HL-60 (cell line): ENCODE data around the gene TRIM17.

ENCODE experiments used
- DNase-seq, 2 experiments: peaks; one replicate each; pipeline ENCODE4 v3.0.0-alpha.2; 2010 to 2020; ENCODE audit warnings: low read depth in 1 of 2, low spot score in 1 of 2
- H3K27ac ChIP-seq: fragments of 250-450 bp; sonication (Bioruptor Pico); replicated peaks from 2 replicates; pipeline ENCODE4 v1.5.1; 2020; ENCODE audit warnings: mild to moderate bottlenecking, moderate library complexity
- H3K27me3 ChIP-seq: fragments of 250-450 bp; sonication (Bioruptor Pico); 2 replicates; pipeline ENCODE4 v1.5.1; 2021; ENCODE audit warnings: mild to moderate bottlenecking, moderate library complexity; ENCODE audit not compliant: insufficient read depth, poor library complexity, severe bottlenecking
- H3K4me3 ChIP-seq: replicated peaks from 2 replicates; pipeline ENCODE4 v1.5.1; 2011; ENCODE audit warnings: mild to moderate bottlenecking, control low read depth, low read length; ENCODE audit not compliant: insufficient read depth
- GABPA ChIP-seq: IDR thresholded peaks from 2 replicates; pipeline ENCODE4 v1.6.1; 2012; ENCODE audit warnings: low read depth
- POLR2AphosphoS5 ChIP-seq: IDR thresholded peaks from 2 replicates; pipeline ENCODE4 v1.6.1; 2012; ENCODE audit warnings: low read depth
- SPI1 ChIP-seq: IDR thresholded peaks from 2 replicates; pipeline ENCODE4 v1.6.1; 2012; ENCODE audit warnings: low read depth, mild to moderate bottlenecking, borderline replicate concordance
- TF ChIP-seq, protein P1 (sequence below): IDR thresholded peaks from 2 replicates; pipeline ENCODE4 v1.6.1; 2012; ENCODE audit warnings: low read depth; ENCODE audit not compliant: insufficient replicate concordance
- TF ChIP-seq, protein P2 (sequence below): IDR thresholded peaks from one replicate; pipeline ENCODE4 v1.5.1; 2011; ENCODE audit warnings: low read length, control low read depth, inconsistent platforms; ENCODE audit not compliant: insufficient read depth

Gene TRIM17

DNA sequence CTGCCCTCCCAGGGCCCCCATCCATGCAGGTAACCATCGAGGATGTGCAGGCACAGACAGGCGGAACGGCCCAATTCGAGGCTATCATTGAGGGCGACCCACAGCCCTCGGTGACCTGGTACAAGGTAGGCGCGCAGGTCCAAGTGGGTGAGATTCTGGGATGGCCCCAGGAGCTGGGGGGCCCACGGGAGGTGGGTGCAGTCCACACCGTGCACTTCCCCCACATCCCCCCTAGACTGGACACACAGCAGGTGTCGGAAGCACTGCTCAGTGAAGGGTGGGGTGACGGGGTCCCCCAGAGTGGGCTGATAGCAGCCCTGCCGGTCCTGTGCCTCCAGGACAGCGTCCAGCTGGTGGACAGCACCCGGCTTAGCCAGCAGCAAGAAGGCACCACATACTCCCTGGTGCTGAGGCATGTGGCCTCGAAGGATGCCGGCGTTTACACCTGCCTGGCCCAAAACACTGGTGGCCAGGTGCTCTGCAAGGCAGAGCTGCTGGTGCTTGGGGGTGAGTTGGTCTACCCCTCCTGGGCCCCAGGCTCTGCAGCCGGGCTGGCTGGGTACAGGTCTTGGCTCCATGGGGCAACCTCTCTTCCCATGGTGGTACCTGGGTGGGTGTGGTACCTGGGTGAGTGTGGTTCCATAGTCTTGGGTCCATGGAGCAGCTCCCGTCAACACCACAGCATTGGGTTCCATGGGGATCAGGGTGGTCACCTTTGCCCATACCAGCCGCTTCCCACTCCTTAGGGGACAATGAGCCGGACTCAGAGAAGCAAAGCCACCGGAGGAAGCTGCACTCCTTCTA lies 50.4 kb downstream of the TRIM17 start:
- Histone ChIP-seq H3K27me3 (peaks cover 3% of the 10 kb centered on the region), H3K4me3 (no peak overlapping the region), H3K27ac (no peak overlapping the region)
- TF ChIP-seq, protein P1, sequence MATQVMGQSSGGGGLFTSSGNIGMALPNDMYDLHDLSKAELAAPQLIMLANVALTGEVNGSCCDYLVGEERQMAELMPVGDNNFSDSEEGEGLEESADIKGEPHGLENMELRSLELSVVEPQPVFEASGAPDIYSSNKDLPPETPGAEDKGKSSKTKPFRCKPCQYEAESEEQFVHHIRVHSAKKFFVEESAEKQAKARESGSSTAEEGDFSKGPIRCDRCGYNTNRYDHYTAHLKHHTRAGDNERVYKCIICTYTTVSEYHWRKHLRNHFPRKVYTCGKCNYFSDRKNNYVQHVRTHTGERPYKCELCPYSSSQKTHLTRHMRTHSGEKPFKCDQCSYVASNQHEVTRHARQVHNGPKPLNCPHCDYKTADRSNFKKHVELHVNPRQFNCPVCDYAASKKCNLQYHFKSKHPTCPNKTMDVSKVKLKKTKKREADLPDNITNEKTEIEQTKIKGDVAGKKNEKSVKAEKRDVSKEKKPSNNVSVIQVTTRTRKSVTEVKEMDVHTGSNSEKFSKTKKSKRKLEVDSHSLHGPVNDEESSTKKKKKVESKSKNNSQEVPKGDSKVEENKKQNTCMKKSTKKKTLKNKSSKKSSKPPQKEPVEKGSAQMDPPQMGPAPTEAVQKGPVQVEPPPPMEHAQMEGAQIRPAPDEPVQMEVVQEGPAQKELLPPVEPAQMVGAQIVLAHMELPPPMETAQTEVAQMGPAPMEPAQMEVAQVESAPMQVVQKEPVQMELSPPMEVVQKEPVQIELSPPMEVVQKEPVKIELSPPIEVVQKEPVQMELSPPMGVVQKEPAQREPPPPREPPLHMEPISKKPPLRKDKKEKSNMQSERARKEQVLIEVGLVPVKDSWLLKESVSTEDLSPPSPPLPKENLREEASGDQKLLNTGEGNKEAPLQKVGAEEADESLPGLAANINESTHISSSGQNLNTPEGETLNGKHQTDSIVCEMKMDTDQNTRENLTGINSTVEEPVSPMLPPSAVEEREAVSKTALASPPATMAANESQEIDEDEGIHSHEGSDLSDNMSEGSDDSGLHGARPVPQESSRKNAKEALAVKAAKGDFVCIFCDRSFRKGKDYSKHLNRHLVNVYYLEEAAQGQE, result no peak
- TF ChIP-seq SPI1 (no peak), GABPA (no peak)
- TF ChIP-seq, protein P2, sequence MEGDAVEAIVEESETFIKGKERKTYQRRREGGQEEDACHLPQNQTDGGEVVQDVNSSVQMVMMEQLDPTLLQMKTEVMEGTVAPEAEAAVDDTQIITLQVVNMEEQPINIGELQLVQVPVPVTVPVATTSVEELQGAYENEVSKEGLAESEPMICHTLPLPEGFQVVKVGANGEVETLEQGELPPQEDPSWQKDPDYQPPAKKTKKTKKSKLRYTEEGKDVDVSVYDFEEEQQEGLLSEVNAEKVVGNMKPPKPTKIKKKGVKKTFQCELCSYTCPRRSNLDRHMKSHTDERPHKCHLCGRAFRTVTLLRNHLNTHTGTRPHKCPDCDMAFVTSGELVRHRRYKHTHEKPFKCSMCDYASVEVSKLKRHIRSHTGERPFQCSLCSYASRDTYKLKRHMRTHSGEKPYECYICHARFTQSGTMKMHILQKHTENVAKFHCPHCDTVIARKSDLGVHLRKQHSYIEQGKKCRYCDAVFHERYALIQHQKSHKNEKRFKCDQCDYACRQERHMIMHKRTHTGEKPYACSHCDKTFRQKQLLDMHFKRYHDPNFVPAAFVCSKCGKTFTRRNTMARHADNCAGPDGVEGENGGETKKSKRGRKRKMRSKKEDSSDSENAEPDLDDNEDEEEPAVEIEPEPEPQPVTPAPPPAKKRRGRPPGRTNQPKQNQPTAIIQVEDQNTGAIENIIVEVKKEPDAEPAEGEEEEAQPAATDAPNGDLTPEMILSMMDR, result no peak
- no peak for DNase-seq

DNA sequence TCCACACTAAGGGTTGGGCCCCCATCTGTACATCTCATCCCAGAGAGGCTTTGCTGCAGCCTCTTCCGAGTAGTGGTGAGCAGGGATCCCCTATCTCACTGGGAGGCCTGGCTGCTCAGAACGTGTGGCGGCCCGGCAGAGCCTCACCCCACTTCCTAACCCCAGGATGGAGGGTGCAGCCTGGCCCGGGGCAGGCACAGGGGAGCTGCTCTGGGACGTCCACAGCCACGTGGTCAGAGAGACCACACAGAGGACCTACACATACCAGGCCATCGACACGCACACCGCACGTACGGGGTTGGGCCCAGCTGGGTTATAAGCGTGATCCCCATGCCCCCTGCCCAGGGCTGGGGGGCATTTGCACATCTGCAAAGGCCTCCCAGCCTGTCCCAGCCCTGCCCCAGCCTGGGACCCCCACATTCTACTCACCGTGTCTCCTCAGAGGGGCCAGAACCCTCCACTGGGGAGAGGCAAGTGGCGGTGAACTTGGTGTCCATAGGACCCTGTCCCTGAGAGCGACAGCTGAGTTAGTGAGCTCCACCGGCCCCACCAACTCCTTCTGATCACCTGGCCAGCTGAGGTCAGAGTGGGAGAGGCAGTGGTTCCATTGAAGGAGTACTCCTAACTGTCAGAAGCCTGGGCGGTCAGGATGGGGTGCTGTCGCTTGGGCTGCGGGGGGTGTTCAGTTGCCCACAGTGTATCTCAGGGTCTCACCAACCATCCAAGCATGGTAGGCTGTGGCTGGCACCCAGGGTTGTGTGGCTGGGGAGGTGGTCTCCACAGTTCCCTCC lies 51.2 kb downstream of the TRIM17 start:
- H3K4me3 ChIP-seq, result no peak overlapping the region
- H3K27me3 ChIP-seq, result peaks cover 2% of the 10 kb centered on the region
- TF ChIP-seq GABPA (no peak), SPI1 (no peak), POLR2AphosphoS5 (no peak)
- TF ChIP-seq, protein P1, result no peak
- TF ChIP-seq, protein P2, result no peak
- no peak overlapping the region for H3K27ac ChIP-seq
- DNase-seq, result no peak

DNA sequence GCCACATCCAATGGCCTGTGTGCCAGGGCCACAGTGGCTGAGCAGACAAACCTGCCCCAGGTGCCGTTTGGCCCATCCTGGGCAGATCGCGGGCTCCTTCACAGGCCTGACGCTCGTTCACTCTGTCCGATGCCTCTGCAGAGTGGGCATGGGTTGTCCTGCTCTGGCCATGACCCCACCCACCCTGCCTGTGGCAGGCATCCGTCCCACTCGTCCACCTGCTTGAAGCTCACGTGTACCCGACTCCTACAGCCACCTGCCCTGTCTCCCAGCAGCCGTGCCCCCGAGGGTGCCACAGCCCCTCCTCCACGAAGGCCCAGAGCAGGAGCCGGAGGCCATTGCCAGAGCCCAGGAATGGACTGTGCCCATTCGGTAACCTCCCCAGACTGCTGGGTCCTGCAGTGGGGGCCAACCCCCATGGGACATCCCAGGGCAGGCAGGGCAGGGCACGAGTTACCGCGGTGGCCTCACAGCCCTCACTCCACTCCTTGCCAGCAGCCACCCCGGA lies 51.9 kb downstream of the TRIM17 start:
- Histone ChIP-seq H3K4me3 (no peak overlapping the region), H3K27me3 (peaks cover 2% of the 10 kb centered on the region), H3K27ac (no peak overlapping the region)
- DNase-seq, result no peak
- TF ChIP-seq, protein P2, result no peak
- TF ChIP-seq, protein P1, result no peak
- TF ChIP-seq GABPA (no peak), SPI1 (no peak), POLR2AphosphoS5 (no peak)
